Uterus (tissue), 2 donors: Measurements from ENCODE around the gene ZSCAN22.

ENCODE experiments used
- POLR2A ChIP-seq, 2 donors: fragments of 450-650 bp; IDR thresholded peaks; one replicate each; pipeline ENCODE4 v1.6.1; 2016; ENCODE audit warnings: antibody characterized with exemption in 2 of 2, mild to moderate bottlenecking in 1 of 2, moderate library complexity in 1 of 2
- TF ChIP-seq, protein P1 (sequence below), 4 experiments: fragments of 200-600 bp in 2 of 4; fragments of 450-650 bp in 2 of 4; sonication (generic) in 2 of 4; IDR thresholded peaks; one replicate each; pipeline ENCODE4 v1.5.1; 2016 to 2019; ENCODE audit warnings: antibody characterized with exemption in 4 of 4, mild to moderate bottlenecking in 2 of 4, moderate library complexity in 1 of 4

DNA sequence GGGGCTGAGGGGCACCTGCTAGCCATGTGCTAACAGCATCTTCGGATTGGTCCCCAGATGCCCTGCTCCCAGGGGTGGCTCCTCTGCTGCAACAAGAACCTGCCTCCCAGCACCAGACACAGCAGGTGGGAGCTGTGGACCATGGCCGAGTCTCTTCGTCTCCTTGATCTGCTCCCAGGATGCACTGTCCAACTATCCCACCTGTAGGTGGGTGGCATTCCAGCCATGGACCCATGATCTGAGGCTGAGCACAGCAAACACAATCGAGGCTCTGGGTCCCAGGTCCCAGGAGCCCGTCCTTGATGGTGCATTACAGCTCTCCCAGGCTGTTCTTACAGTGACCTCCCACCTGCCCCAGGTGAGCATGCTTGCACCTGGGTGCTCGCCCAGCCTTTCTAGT is 52.5 kb downstream of the ZSCAN22 start:
- TF ChIP-seq, protein P1, sequence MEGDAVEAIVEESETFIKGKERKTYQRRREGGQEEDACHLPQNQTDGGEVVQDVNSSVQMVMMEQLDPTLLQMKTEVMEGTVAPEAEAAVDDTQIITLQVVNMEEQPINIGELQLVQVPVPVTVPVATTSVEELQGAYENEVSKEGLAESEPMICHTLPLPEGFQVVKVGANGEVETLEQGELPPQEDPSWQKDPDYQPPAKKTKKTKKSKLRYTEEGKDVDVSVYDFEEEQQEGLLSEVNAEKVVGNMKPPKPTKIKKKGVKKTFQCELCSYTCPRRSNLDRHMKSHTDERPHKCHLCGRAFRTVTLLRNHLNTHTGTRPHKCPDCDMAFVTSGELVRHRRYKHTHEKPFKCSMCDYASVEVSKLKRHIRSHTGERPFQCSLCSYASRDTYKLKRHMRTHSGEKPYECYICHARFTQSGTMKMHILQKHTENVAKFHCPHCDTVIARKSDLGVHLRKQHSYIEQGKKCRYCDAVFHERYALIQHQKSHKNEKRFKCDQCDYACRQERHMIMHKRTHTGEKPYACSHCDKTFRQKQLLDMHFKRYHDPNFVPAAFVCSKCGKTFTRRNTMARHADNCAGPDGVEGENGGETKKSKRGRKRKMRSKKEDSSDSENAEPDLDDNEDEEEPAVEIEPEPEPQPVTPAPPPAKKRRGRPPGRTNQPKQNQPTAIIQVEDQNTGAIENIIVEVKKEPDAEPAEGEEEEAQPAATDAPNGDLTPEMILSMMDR (IDR thresholded peaks at IDR 0.05), result no peak
- TF ChIP-seq POLR2A (IDR thresholded peaks at IDR 0.05), result no peak
